ENCODE results near the gene TAF15.

GRCh38 chr17:35855965-35856364, 46.7 kb downstream of the TAF15 start:
- TF ChIP-seq CTCF (IDR thresholded peaks at IDR 0.05) (no peak), POLR2A (IDR thresholded peaks at IDR 0.05) (no peak)

Data from thyroid gland (tissue), 4 donors.